Fibroblast of lung (primary cell): ENCODE results near the gene LGALS7. TPM values are rescaled to one million over a fixed set of nuclear protein-coding genes. Genes with fewer than 3 reads are reported as not detected.
"Not testable (repeated sequence)": the region's sequence is repeated elsewhere in the genome, so short reads cannot be mapped to it uniquely, and the experiment has no call there.

Experiments
- DNase-seq, 2 donors: peaks; one replicate each; pipeline versions ENCODE4 v3.0.0 to v3.0.0-alpha.2; 2010; ENCODE audit warnings: low read depth in 2 of 2
- H2AFZ ChIP-seq: 2 replicates; pipeline ENCODE4 v1.5.1; 2012; ENCODE audit warnings: low read length, control low read depth, inconsistent platforms
- H3K27ac ChIP-seq: 2 replicates; pipeline ENCODE4 v1.5.1; 2011; ENCODE audit warnings: low read length, control low read depth; ENCODE audit not compliant: insufficient read depth
- H3K27me3 ChIP-seq: 2 replicates; pipeline ENCODE4 v1.5.1; 2011; ENCODE audit warnings: mild to moderate bottlenecking, low read length; ENCODE audit not compliant: control insufficient read depth, insufficient read depth
- H3K36me3 ChIP-seq: 2 replicates; pipeline ENCODE4 v1.5.1; 2011; ENCODE audit warnings: low read length; ENCODE audit not compliant: control insufficient read depth, insufficient read depth
- H3K4me1 ChIP-seq: 2 replicates; pipeline ENCODE4 v1.5.1; 2011; ENCODE audit warnings: low read length; ENCODE audit not compliant: control insufficient read depth, insufficient read depth; ENCODE audit errors: extremely low read depth
- H3K4me2 ChIP-seq: 2 replicates; pipeline ENCODE4 v1.5.1; 2011; ENCODE audit warnings: low read length, control low read depth; ENCODE audit not compliant: insufficient read depth; ENCODE audit errors: extremely low read depth
- H3K4me3 ChIP-seq, 4 experiments: fragments of 200-600 bp in 1 of 4; sonication (generic) in 1 of 4; replicated peaks in 1 of 4; 2 replicates each; pipeline ENCODE4 v1.5.1; 2011 to 2016; ENCODE audit warnings: low read length in 4 of 4, low read depth in 3 of 4, mild to moderate bottlenecking in 3 of 4, control low read depth in 2 of 4, inconsistent platforms in 1 of 4, mixed read lengths in 1 of 4; ENCODE audit not compliant: insufficient read depth in 1 of 4; ENCODE audit errors: control extremely low read depth in 1 of 4
- H3K79me2 ChIP-seq: 2 replicates; pipeline ENCODE4 v1.5.1; 2012; ENCODE audit warnings: mild to moderate bottlenecking, low read length, inconsistent platforms; ENCODE audit not compliant: control insufficient read depth, insufficient read depth
- H3K9ac ChIP-seq: 2 replicates; pipeline ENCODE4 v1.5.1; 2011; ENCODE audit warnings: mild to moderate bottlenecking, low read length, control low read depth; ENCODE audit not compliant: insufficient read depth
- H3K9me3 ChIP-seq: 2 replicates; pipeline ENCODE4 v1.5.1; 2012; ENCODE audit warnings: low read depth, low read length; ENCODE audit not compliant: control insufficient read depth, insufficient read depth
- H4K20me1 ChIP-seq: 2 replicates; pipeline ENCODE4 v1.5.1; 2011; ENCODE audit warnings: low read length; ENCODE audit not compliant: control insufficient read depth, insufficient read depth; ENCODE audit errors: extremely low read depth
- CTCF ChIP-seq, 2 donors: IDR thresholded peaks in 1 of 2; conservative IDR thresholded peaks in 1 of 2; 1 replicate in 1 of 2; 2 replicates in 1 of 2; pipeline ENCODE4 v1.5.1; 2011 to 2012; ENCODE audit warnings: low read length in 2 of 2, control low read depth in 1 of 2, inconsistent platforms in 1 of 2, low read depth in 1 of 2, mild to moderate bottlenecking in 1 of 2
- EZH2 ChIP-seq: IDR thresholded peaks from 2 replicates; pipeline ENCODE4 v1.5.1; 2012; ENCODE audit warnings: low read length, control low read depth, mild to moderate bottlenecking; ENCODE audit errors: missing control alignments
- polyA plus RNA-seq, 2 donors: library from polyadenylated mRNA; depleted of rRNA in 1 of 2; stranded (reverse) in 1 of 2; unstranded in 1 of 2; fragments of >200 nt; gene quantifications; 2 replicates each; pipeline ENCODE4 v1.2.1, GENCODE V29; 2011 to 2012; ENCODE audit warnings: missing spikeins in 1 of 2
- total RNA-seq: library from RNA; depleted of rRNA; stranded (reverse); fragments of >200 nt; gene quantifications from 2 replicates; pipeline ENCODE4 v1.2.1, GENCODE V29; 2014

Gene LGALS7
- total and polyA plus RNA-seq, 2 donors (not counting 1 experiment from before 2014, with no cell fraction given): not detected

GRCh38 chr19:38817081-38817480 lies 43.8 kb upstream of the LGALS7 start:
- no peaks in the 10 kb centered on the region for H3K36me3 ChIP-seq
- no peaks in the 10 kb centered on the region for H3K27me3 ChIP-seq
- H3K9me3 ChIP-seq: no peaks in the 10 kb centered on the region
- H3K27ac ChIP-seq: no peak overlapping the region
- DNase-seq: no peak
- no peaks in the 10 kb centered on the region for H4K20me1 ChIP-seq
- TF ChIP-seq CTCF (conservative IDR thresholded peaks at IDR 0.05 in 1 of 2, IDR thresholded peaks at IDR 0.05 in 1 of 2; ENCODE audit: low read depth in 1 of 2, low read length in 2 of 2) (no peak), EZH2 (no peak)
- no peak overlapping the region for H3K4me2 ChIP-seq
- H2AFZ ChIP-seq: no peak overlapping the region
- no peak overlapping the region for H3K4me3 ChIP-seq
- no peak overlapping the region for H3K9ac ChIP-seq
- no peaks in the 10 kb centered on the region for H3K4me1 ChIP-seq
- H3K79me2 ChIP-seq: no peaks in the 10 kb centered on the region

DNA sequence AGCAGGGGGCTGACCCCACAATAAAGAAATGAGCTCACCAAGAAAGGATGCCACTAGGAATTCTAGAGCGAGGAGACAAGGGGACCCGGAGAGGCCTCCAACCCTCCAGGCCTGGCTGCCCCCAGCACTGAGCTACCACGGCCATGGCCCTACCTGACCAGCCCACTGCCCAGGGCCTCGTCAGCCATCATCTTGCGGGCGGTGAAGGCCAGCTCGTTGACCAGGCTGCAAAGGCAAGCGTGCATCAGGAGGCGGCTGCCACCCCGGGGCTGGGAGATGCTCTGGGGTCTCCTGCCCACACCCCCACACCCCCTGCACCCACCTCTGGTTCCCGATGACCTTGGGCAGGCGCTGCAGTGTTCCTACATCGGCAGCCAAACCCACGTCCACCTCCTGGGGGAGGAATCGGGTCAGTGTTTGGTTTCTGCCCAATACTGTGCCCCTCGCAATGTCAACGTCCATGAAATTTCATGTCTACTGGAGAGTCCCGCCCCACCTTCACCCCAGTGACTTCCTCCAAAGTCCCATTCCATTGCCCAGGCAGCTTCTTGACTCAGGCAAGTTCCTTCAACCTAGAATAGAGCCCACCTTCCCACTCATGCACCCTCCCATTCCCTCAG lies 42.9 kb upstream of the LGALS7 start:
- H3K27me3 ChIP-seq: no peaks in the 10 kb centered on the region
- no peaks in the 10 kb centered on the region for H4K20me1 ChIP-seq
- TF ChIP-seq EZH2 (no peak), CTCF (conservative IDR thresholded peaks at IDR 0.05 in 1 of 2, IDR thresholded peaks at IDR 0.05 in 1 of 2; ENCODE audit: low read depth in 1 of 2, low read length in 2 of 2) (no peak)
- no peak overlapping the region for H3K4me2 ChIP-seq
- no peaks in the 10 kb centered on the region for H3K9me3 ChIP-seq
- DNase-seq: no peak
- no peak overlapping the region for H3K4me3 ChIP-seq
- no peak overlapping the region for H3K9ac ChIP-seq
- H3K27ac ChIP-seq: no peak overlapping the region
- H3K79me2 ChIP-seq: no peaks in the 10 kb centered on the region
- no peak overlapping the region for H2AFZ ChIP-seq
- no peaks in the 10 kb centered on the region for H3K36me3 ChIP-seq
- no peaks in the 10 kb centered on the region for H3K4me1 ChIP-seq

GRCh38 chr19:38815059-38816001 lies 42.0 kb upstream of the LGALS7 start:
- no peak overlapping the region for H3K9ac ChIP-seq
- no peaks in the 10 kb centered on the region for H4K20me1 ChIP-seq
- H2AFZ ChIP-seq: no peak overlapping the region
- no peak overlapping the region for H3K4me3 ChIP-seq
- H3K79me2 ChIP-seq: no peaks in the 10 kb centered on the region
- no peak for DNase-seq
- no peaks in the 10 kb centered on the region for H3K36me3 ChIP-seq
- H3K9me3 ChIP-seq: no peaks in the 10 kb centered on the region
- TF ChIP-seq CTCF (conservative IDR thresholded peaks at IDR 0.05 in 1 of 2, IDR thresholded peaks at IDR 0.05 in 1 of 2; ENCODE audit: low read depth in 1 of 2, low read length in 2 of 2) (no peak), EZH2 (no peak)
- no peak overlapping the region for H3K27ac ChIP-seq
- H3K27me3 ChIP-seq: no peaks in the 10 kb centered on the region
- no peak overlapping the region for H3K4me2 ChIP-seq
- no peaks in the 10 kb centered on the region for H3K4me1 ChIP-seq

DNA sequence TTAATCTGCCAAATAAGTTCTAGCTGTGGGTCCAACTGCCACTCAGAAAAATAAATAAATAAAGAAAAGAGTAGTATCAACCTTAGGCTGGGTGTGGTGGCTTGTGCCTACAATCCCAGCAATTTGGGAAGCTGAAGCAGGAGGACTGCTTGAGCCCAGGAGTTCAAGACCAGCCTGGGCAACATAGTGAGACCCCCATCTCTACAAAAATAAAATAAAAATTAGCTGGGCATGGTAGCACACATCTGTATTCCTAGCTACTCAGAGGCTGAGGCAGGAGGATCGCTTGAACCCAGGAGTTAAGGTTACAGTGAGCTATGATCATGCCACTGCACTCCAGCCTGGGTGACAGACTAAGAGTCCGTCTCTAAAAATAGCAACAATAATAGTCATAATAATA lies 40.6 kb upstream of the LGALS7 start:
- not testable (repeated sequence) for H2AFZ ChIP-seq, H3K36me3 ChIP-seq, H3K27me3 ChIP-seq, H3K4me1 ChIP-seq, H3K4me2 ChIP-seq, H3K9ac ChIP-seq, H3K4me3 ChIP-seq, DNase-seq, H3K27ac ChIP-seq, H3K9me3 ChIP-seq, H4K20me1 ChIP-seq, H3K79me2 ChIP-seq
